Epithelial cell of proximal tubule (primary cell): ENCODE data around the gene UBA7. TPM values are rescaled to one million over a fixed set of nuclear protein-coding genes. Genes with fewer than 3 reads are reported as not detected.

Experiments
- DNase-seq: peaks from one replicate; pipeline ENCODE4 v3.0.0-alpha.2; 2011; ENCODE audit warnings: low read depth
- H3K4me3 ChIP-seq: 2 replicates; pipeline ENCODE4 v1.5.1; 2011; ENCODE audit warnings: low read depth, mild to moderate bottlenecking, low read length
- total RNA-seq: library from RNA; depleted of rRNA; stranded (reverse); fragments of >200 nt; gene quantifications from 2 replicates; pipeline ENCODE4 v1.2.3, GENCODE V29; 2015
- TF ChIP-seq, protein P1 (sequence below): conservative IDR thresholded peaks from 2 replicates; pipeline ENCODE4 v1.5.1; 2012; ENCODE audit warnings: low read depth, mild to moderate bottlenecking, low read length

Gene UBA7
- total RNA-seq, 1 donor from 2014 or later = 12.2 TPM

- no peak for DNase-seq
- no peak overlapping the region for H3K4me3 ChIP-seq
- TF ChIP-seq, protein P1, sequence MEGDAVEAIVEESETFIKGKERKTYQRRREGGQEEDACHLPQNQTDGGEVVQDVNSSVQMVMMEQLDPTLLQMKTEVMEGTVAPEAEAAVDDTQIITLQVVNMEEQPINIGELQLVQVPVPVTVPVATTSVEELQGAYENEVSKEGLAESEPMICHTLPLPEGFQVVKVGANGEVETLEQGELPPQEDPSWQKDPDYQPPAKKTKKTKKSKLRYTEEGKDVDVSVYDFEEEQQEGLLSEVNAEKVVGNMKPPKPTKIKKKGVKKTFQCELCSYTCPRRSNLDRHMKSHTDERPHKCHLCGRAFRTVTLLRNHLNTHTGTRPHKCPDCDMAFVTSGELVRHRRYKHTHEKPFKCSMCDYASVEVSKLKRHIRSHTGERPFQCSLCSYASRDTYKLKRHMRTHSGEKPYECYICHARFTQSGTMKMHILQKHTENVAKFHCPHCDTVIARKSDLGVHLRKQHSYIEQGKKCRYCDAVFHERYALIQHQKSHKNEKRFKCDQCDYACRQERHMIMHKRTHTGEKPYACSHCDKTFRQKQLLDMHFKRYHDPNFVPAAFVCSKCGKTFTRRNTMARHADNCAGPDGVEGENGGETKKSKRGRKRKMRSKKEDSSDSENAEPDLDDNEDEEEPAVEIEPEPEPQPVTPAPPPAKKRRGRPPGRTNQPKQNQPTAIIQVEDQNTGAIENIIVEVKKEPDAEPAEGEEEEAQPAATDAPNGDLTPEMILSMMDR = no peak
Observed at GRCh38 chr3:49844464-49845183, 30.9 kb upstream of the UBA7 start.

GRCh38 chr3:49842843-49843517 lies 29.2 kb upstream of the UBA7 start:
- DNase-seq = no peak
- TF ChIP-seq, protein P1 = no peak

DNA sequence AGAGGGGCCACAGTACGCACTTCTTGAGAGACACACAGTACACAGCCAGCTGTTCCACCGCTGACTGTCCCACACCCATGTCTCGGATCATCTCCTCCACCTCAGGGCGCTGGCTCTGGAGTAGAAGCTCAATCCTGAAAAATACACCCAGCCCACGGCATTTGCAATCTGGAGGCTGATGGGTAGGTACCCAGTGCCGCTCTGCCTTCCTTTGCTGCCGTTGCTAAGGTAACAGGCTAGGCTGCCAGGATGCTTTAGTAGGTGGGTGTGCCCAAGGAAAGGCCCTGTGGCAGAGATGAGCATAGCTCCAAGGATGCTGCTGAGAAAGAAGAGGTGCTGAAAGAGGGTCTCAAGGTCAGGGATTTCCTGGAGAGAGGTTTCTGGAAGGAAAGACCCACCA lies 28.1 kb upstream of the UBA7 start:
- no peak for DNase-seq
- TF ChIP-seq, protein P1 = no peak
- no peak overlapping the region for H3K4me3 ChIP-seq

More at GRCh38 chr3:49842843-49843517, 29.2 kb upstream of the UBA7 start:
- H3K4me3 ChIP-seq = no peak overlapping the region

- no peak for DNase-seq
- no peak overlapping the region for H3K4me3 ChIP-seq
Observed at GRCh38 chr3:49841126-49841696, 27.5 kb upstream of the UBA7 start.

DNA sequence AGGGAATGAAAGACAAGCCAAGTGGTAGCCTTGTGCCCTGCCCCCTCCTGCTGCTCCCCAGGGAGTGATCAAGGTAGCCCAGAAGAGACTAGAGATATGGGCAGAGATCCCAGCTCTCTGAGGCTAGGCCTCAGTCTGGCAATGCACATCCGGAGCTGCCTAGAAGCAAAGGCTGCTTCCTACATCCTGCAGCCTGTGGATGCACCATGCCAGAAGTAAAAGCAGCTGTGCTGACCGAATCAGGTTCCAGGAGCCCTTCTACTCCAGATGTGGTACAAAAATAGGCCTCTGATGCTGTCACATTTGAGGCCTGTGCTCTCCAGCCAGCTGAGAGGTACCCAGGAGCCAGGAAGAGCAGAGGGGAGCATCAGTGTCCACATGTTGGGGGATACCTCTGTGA lies 26.6 kb upstream of the UBA7 start:
- H3K4me3 ChIP-seq = no peak overlapping the region
- TF ChIP-seq, protein P1 = no peak
- no peak for DNase-seq

More at GRCh38 chr3:49841126-49841696, 27.5 kb upstream of the UBA7 start:
- TF ChIP-seq, protein P1 = peak; percentile 62

GRCh38 chr3:49839193-49839809 lies 25.5 kb upstream of the UBA7 start:
- H3K4me3 ChIP-seq = no peak overlapping the region
- TF ChIP-seq, protein P1 = peak; percentile 92
- DNase-seq = no peak
